ENCODE measurements around the gene SBF2. TPM values are rescaled to one million over a fixed set of nuclear protein-coding genes. Genes with fewer than 3 reads are reported as not detected.

SBF2 gene
- total RNA-seq, 2 donors from 2014 or later = 30.5 to 47.0 TPM

DNA sequence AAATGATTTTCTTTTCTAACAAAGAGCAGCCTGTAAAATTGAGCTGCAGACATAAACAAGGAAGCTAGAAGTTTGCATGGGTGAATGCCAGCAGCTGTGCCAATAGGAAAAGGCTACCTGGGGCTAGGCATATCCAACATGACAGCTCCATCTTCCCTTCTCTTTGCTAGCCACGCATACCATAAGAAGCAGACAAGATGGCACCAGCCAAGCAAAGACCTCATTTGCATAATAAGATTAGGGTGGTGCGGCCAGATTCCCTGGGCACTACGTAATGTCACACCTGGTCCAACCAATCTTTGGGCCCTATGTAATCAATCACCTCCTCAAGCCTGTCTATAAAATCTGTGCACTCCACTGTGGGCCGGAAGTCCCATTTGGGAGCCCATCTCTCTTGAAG lies 521.8 kb downstream of the SBF2 start:
- H3K9me3 ChIP-seq = no peaks in the 10 kb centered on the region
- intact Hi-C loops (cut with DNase I) = no loop called here
- no peak overlapping the region for H3K9ac ChIP-seq (ENCODE audit: low read depth in 2 of 2, low read length in 2 of 2)
- H3K27me3 ChIP-seq = no peaks in the 10 kb centered on the region
- H3K36me3 ChIP-seq = no peaks in the 10 kb centered on the region
- TF ChIP-seq, protein P1, sequence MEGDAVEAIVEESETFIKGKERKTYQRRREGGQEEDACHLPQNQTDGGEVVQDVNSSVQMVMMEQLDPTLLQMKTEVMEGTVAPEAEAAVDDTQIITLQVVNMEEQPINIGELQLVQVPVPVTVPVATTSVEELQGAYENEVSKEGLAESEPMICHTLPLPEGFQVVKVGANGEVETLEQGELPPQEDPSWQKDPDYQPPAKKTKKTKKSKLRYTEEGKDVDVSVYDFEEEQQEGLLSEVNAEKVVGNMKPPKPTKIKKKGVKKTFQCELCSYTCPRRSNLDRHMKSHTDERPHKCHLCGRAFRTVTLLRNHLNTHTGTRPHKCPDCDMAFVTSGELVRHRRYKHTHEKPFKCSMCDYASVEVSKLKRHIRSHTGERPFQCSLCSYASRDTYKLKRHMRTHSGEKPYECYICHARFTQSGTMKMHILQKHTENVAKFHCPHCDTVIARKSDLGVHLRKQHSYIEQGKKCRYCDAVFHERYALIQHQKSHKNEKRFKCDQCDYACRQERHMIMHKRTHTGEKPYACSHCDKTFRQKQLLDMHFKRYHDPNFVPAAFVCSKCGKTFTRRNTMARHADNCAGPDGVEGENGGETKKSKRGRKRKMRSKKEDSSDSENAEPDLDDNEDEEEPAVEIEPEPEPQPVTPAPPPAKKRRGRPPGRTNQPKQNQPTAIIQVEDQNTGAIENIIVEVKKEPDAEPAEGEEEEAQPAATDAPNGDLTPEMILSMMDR (IDR thresholded peaks at IDR 0.05) = no peak
- no peak for DNase-seq
- peaks cover 5% of the 10 kb centered on the region for H3K4me1 ChIP-seq
- H3K27ac ChIP-seq = no peak overlapping the region
- H3K4me3 ChIP-seq = no peak overlapping the region

DNA sequence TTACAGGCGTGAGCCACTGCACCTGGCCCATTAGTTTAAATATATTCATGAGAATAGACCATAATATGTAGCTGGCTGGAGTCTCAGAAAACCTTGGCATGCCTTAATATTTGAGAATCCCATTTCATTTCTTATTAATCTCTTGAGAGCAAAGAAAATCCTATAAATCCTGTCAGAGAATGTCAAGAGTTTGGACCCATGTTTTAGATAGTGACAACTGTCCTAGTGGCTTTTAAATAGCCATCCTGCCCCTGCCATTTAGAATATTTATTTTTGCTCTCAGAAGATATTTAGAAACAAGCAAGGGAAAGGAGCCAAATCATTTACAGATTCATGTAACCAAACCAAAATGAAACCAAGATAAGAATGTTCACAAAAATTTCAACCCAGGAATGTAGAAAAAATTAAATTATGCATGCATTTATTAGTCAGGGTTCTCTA lies 522.9 kb downstream of the SBF2 start:
- no peaks in the 10 kb centered on the region for H3K9me3 ChIP-seq
- H3K27ac ChIP-seq = no peak overlapping the region
- TF ChIP-seq, protein P1 (IDR thresholded peaks at IDR 0.05) = no peak
- no peaks in the 10 kb centered on the region for H3K36me3 ChIP-seq
- H3K4me1 ChIP-seq = peaks cover 5% of the 10 kb centered on the region
- intact Hi-C loops (cut with DNase I) = no loop called here
- H3K9ac ChIP-seq (ENCODE audit: low read depth in 2 of 2, low read length in 2 of 2) = no peak overlapping the region
- no peak overlapping the region for H3K4me3 ChIP-seq
- no peaks in the 10 kb centered on the region for H3K27me3 ChIP-seq
- DNase-seq = no peak

DNA sequence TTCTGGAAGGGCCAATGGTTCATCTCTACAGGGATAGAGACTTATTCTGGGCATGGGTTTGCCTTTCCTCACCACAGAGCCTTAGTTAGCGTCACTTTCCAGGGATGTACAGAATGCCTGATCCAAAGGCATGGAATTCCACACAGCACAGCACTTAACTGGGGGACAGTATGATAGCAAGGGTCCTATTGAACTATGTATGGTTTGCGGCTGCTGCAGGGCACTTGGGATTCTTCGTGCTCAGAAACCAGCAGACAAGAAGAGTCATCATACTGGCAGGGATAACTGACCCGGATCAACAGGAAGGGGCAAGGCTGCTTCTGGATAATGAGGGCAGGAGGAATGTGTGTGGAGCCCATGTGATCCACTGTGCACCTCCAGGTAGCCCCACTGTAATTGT lies 524.4 kb downstream of the SBF2 start:
- H3K9ac ChIP-seq (ENCODE audit: low read depth in 2 of 2, low read length in 2 of 2) = no peak overlapping the region
- no peaks in the 10 kb centered on the region for H3K9me3 ChIP-seq
- no peak for DNase-seq
- no peak overlapping the region for H3K4me3 ChIP-seq
- no peaks in the 10 kb centered on the region for H3K36me3 ChIP-seq
- TF ChIP-seq, protein P1 (IDR thresholded peaks at IDR 0.05) = no peak
- no peaks in the 10 kb centered on the region for H3K4me1 ChIP-seq
- H3K27ac ChIP-seq = no peak overlapping the region
- H3K27me3 ChIP-seq = no peaks in the 10 kb centered on the region
- intact Hi-C loops (cut with DNase I) = no loop called here

DNA sequence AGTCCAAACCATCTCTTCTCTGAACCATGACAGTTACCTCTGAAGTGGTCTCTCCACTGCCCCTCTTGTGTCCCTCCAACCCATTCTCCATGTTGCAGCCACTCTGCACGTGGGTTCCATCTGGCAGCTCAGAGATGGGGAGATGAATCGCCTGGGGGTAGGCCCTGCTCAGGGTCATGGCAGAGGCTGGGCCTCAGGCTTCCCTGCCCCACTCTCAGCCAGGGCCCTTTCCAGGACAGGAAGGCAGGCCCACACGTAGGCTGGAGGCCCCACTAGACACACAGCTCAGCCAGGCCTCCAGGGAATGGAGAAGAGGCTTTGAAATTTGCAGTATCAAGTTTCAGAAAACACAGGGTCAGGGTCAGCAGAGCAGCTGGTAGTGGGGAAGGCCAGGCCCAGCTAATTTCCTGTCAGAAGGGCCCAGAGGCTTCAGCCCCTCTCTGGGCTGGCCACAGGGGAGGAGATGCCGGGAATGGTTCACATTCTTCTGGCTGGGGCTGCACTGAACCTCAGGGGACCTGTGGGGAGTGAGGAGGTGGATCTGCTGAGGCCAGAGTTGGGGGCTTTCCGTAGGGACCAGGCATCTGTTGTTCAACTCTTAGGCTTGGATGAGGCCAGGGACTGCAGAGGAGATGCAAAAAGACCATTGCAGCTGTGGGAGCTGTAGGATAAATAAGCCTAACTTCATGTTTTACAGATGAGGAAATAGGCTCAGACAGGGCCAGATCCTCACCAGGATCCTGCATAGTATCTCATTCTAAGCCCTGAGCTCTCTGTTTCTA lies 528.5 kb downstream of the SBF2 start:
- no peaks in the 10 kb centered on the region for H3K9me3 ChIP-seq
- H3K27ac ChIP-seq = peak overlapping the region; percentile 56
- H3K4me3 ChIP-seq = no peak overlapping the region
- no peaks in the 10 kb centered on the region for H3K27me3 ChIP-seq
- TF ChIP-seq, protein P1 (IDR thresholded peaks at IDR 0.05) = no peak
- no peak overlapping the region for H3K9ac ChIP-seq (ENCODE audit: low read depth in 2 of 2, low read length in 2 of 2)
- no peaks in the 10 kb centered on the region for H3K36me3 ChIP-seq
- no peak for DNase-seq
- intact Hi-C loops (cut with DNase I) = no loop called here
- H3K4me1 ChIP-seq = no peaks in the 10 kb centered on the region

GRCh38 chr11:9763301-9763700 lies 530.7 kb downstream of the SBF2 start:
- TF ChIP-seq, protein P1 (IDR thresholded peaks at IDR 0.05) = no peak
- peaks cover 10% of the 10 kb centered on the region for H3K4me1 ChIP-seq
- intact Hi-C loops (cut with DNase I) = no loop called here

More at GRCh38 chr11:9763301-9763700, 530.7 kb downstream of the SBF2 start:
- H3K9ac ChIP-seq (ENCODE audit: low read depth in 2 of 2, low read length in 2 of 2) = no peak overlapping the region
- no peak overlapping the region for H3K4me3 ChIP-seq
- no peaks in the 10 kb centered on the region for H3K36me3 ChIP-seq
- no peaks in the 10 kb centered on the region for H3K27me3 ChIP-seq
- no peak for DNase-seq
- H3K9me3 ChIP-seq = no peaks in the 10 kb centered on the region
- H3K27ac ChIP-seq = no peak overlapping the region

All from colonic mucosa (tissue), 4 donors.